T-cell (primary cell): ENCODE measurements around the gene LAMC1. TPM values are rescaled to one million over a fixed set of nuclear protein-coding genes. Genes with fewer than 3 reads are reported as not detected.

ENCODE experiments used
- ATAC-seq, 4 experiments: fragments of 200-7000 bp in 3 of 4; fragments of 150-1000 bp in 1 of 4; cut with Tn5 transposase; replicated peaks in 1 of 4; 1 replicate in 3 of 4; 2 replicates in 1 of 4; pipeline ENCODE4 v1.10.0; 2021; ENCODE audit warnings: moderate library complexity in 3 of 4, mild to moderate bottlenecking in 2 of 4, moderate number of reproducible peaks in 1 of 4
- CTCF ChIA-PET, 2 donors: fragments of 300-600 bp; sonication (Branson Sonifier 250); formaldehyde crosslinking; loops; one replicate each; lab custom pipeline; 2022; ENCODE audit warnings: antibody characterized with exemption in 2 of 2; lab: Charles Lee
- POLR2A ChIA-PET, 2 donors: fragments of 300-600 bp; sonication (Branson Sonifier 250); formaldehyde crosslinking; loops; one replicate each; lab custom pipeline; 2022; ENCODE audit warnings: antibody characterized with exemption in 2 of 2; lab: Charles Lee
- DNase-seq, 35 experiments: peaks; one replicate each; pipeline versions ENCODE4 v3.0.0 to v3.0.0-alpha.2; 2013 to 2023
- H3K27ac ChIP-seq: one replicate; pipeline ENCODE4 v1.5.1; 2013; ENCODE audit warnings: low read length
- H3K27me3 ChIP-seq, 2 experiments: replicated peaks in 1 of 2; 1 replicate in 1 of 2; 2 replicates in 1 of 2; pipeline versions ENCODE4 v1.6.1 to v1.7.0; 2013; ENCODE audit warnings: low read length in 1 of 2, mixed read lengths in 1 of 2; ENCODE audit not compliant: control insufficient read depth in 2 of 2, insufficient read depth in 2 of 2; ENCODE audit errors: extremely low read depth in 1 of 2
- H3K36me3 ChIP-seq, 2 donors: 1 replicate in 1 of 2; 2 replicates in 1 of 2; pipeline versions ENCODE4 v1.6.1 to v1.7.0; 2013; ENCODE audit warnings: low read length in 1 of 2; ENCODE audit not compliant: control insufficient read depth in 2 of 2, insufficient read depth in 1 of 2; ENCODE audit errors: extremely low read depth in 1 of 2
- H3K4me1 ChIP-seq, 2 experiments: 1 replicate in 1 of 2; 2 replicates in 1 of 2; pipeline versions ENCODE4 v1.6.1 to v1.7.0; 2013; ENCODE audit warnings: low read length in 2 of 2, mixed read lengths in 1 of 2; ENCODE audit not compliant: insufficient read depth in 2 of 2, control insufficient read depth in 1 of 2; ENCODE audit errors: extremely low read depth in 1 of 2
- H3K4me3 ChIP-seq, 2 donors: 1 replicate in 1 of 2; 2 replicates in 1 of 2; pipeline versions ENCODE4 v1.5.1 to v1.7.0; 2013; ENCODE audit warnings: mild to moderate bottlenecking in 2 of 2, low read length in 1 of 2, moderate library complexity in 1 of 2; ENCODE audit not compliant: control insufficient read depth in 1 of 2; ENCODE audit errors: extremely low read depth in 1 of 2
- H3K9me3 ChIP-seq: 2 replicates; pipeline ENCODE4 v1.7.0; 2013
- H3K27ac Mint-ChIP-seq, 2 donors: one replicate each; pipeline ENCODE4 v1.8.0; 2020 to 2021; ENCODE audit warnings: mild to moderate bottlenecking in 2 of 2, mixed read lengths in 2 of 2
- H3K27me3 Mint-ChIP-seq, 2 donors: one replicate each; pipeline ENCODE4 v1.8.0; 2021 to 2022; ENCODE audit warnings: mixed read lengths in 2 of 2
- H3K36me3 Mint-ChIP-seq: one replicate; pipeline ENCODE4 v1.8.0; 2021; ENCODE audit warnings: mixed read lengths
- H3K4me1 Mint-ChIP-seq, 3 donors: one replicate each; pipeline ENCODE4 v1.8.0; 2020 to 2022; ENCODE audit warnings: mixed read lengths in 3 of 3, mild to moderate bottlenecking in 1 of 3
- H3K4me3 Mint-ChIP-seq, 3 donors: one replicate each; pipeline ENCODE4 v1.8.0; 2020 to 2022; ENCODE audit warnings: mild to moderate bottlenecking in 3 of 3, mixed read lengths in 3 of 3, moderate library complexity in 3 of 3
- H3K9me3 Mint-ChIP-seq, 3 donors: one replicate each; pipeline ENCODE4 v1.8.0; 2020 to 2022; ENCODE audit warnings: mixed read lengths in 3 of 3
- WGBS: methylation state at CpG from one replicate; pipeline ENCODE4 v1.1.5; 2013; ENCODE audit warnings: missing lambda C conversion rate; ENCODE audit not compliant: insufficient coverage; 5-methylcytosine and 5-hydroxymethylcytosine counted together
- total RNA-seq, 35 experiments: library from RNA in 6 of 35; stranded (reverse) in 6 of 35; fragments of 120-200 nt in 1 of 35; gene quantifications; one replicate each; pipeline versions ENCODE4 v1.2.1 to v1.2.4 and lab custom pipeline; 2013 to 2026

The LAMC1 gene
- total RNA-seq, 5 donors from 2014 or later (not counting 1 experiment from before 2014, with no cell fraction given), result 0.30 to 3.1 (median 2.1) TPM

GRCh38 chr1:183077097-183077496 is 53.9 kb downstream of the LAMC1 start:
- H3K27me3 Mint-ChIP-seq, result peaks cover 6 to 24% of the 10 kb centered on the region in 2 donors
- H3K36me3 ChIP-seq, result no peaks in the 10 kb centered on the region
- H3K27me3 ChIP-seq, result peaks cover 0 to 4% of the 10 kb centered on the region in 2 experiments
- ATAC-seq (no peak), DNase-seq (no peak)
- no peak overlapping the region for H3K27ac Mint-ChIP-seq
- no peak overlapping the region for H3K4me3 ChIP-seq
- no peaks in the 10 kb centered on the region for H3K9me3 Mint-ChIP-seq
- H3K27ac ChIP-seq, result no peak overlapping the region
- H3K9me3 ChIP-seq, result no peaks in the 10 kb centered on the region
- no peaks in the 10 kb centered on the region for H3K36me3 Mint-ChIP-seq
- WGBS, result no CpG with 5 or more reads among the region's 1 CpG
- CTCF ChIA-PET, result no interaction called here
- POLR2A ChIA-PET, result no interaction called here
- no peaks in the 10 kb centered on the region for H3K4me1 ChIP-seq
- no peak overlapping the region for H3K4me3 Mint-ChIP-seq
- H3K4me1 Mint-ChIP-seq, result no peaks in the 10 kb centered on the region

DNA sequence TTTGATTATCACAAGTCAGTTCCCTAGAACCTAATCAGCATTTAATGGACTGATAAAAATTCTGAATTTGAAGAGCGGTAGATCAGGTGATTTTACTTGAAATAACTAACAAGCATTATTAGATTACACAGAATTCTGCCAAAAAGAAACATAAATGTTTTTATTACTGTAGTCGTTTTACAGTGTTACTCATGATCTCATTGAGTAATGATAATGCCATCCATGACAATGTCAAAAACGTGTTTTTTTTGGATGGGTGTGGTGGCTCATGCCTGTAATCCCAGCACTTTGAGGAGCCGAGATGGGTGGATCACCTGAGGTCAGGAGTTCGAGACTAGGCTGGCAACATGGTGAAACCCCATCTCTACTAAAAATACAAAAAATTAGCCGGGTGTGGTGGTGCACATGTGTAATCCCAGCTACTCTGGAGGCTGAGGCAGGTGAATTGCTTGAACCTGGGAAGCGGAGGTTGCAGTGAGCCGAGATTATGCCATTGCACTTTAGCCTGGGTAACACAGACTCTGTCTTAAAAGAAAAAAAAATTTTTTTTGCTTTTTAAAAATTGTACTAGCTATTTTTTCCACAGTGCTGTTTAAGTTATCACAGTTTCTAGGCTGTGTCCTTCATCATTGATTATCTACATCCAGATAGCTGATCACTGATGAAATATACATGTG is 56.6 kb downstream of the LAMC1 start:
- Histone ChIP-seq H3K4me3 (no peak overlapping the region), H3K4me1 (no peaks in the 10 kb centered on the region), H3K27me3 (peaks cover 0 to 7% of the 10 kb centered on the region in 2 experiments), H3K9me3 (no peaks in the 10 kb centered on the region), H3K27ac (no peak overlapping the region), H3K36me3 (no peaks in the 10 kb centered on the region)
- CTCF ChIA-PET, result interaction anchor here in 1 of 2 donors (0.7 kb wide), 1 partner anchor 13 kb away, joined by 7 read pairs; no protein-coding TSS in a partner anchor
- POLR2A ChIA-PET, result no interaction called here
- no peak for DNase-seq
- H3K27ac Mint-ChIP-seq, result no peak overlapping the region
- 53% methylated on average over 2 of the region's 8 CpGs for WGBS
- peaks cover 8 to 32% of the 10 kb centered on the region in 2 donors for H3K27me3 Mint-ChIP-seq
- H3K4me1 Mint-ChIP-seq, result no peaks in the 10 kb centered on the region
- no peaks in the 10 kb centered on the region for H3K36me3 Mint-ChIP-seq
- no peak overlapping the region for H3K4me3 Mint-ChIP-seq
- no peaks in the 10 kb centered on the region for H3K9me3 Mint-ChIP-seq
- ATAC-seq, result no peak

- Mint-ChIP-seq H3K4me1 (no peaks in the 10 kb centered on the region), H3K27me3 (peaks cover 8 to 35% of the 10 kb centered on the region in 2 donors), H3K4me3 (no peak overlapping the region), H3K9me3 (no peaks in the 10 kb centered on the region), H3K36me3 (no peaks in the 10 kb centered on the region), H3K27ac (no peak overlapping the region)
- 80% methylated on average over 1 of the region's 2 CpGs for WGBS
- POLR2A ChIA-PET, result no interaction called here
- Histone ChIP-seq H3K27me3 (peaks cover 0 to 7% of the 10 kb centered on the region in 2 experiments), H3K4me1 (no peaks in the 10 kb centered on the region), H3K9me3 (no peaks in the 10 kb centered on the region), H3K4me3 (no peak overlapping the region), H3K36me3 (no peaks in the 10 kb centered on the region), H3K27ac (no peak overlapping the region)
- no peak for DNase-seq
- CTCF ChIA-PET, result no interaction called here
- no peak for ATAC-seq
Measured at GRCh38 chr1:183080406-183080805, 57.2 kb downstream of the LAMC1 start.

DNA sequence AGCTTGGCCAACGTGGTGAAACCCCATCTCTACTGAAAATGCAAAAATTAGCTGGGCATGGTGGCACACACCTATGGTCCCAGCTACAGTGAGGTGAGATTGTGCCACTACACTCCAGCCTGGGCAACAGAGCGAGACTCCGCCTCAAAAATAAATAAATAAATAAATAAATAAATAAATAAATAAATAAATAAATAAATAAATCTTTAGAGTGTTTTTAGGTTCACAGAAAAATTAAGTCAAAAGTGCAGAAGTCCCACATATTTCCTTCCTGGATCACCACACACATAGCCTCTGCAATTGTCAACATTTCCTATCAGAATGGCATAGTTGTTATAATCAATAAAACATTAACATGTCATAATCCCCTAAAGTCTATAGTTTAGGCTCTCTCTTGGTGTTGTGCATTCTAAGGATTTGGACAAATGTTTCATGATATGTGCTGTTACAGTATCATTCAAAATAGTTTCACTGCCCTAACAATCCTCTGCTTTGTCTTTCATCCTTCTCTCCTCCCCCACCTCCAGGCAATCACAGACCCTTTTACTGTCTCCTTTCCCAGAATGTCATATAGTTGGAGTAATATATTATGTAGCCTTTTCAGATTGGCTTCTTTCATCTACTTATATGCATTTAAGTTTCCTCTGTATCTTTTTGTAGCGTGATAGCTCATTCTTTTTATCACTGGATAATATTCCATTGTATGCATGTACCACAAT is 58.3 kb downstream of the LAMC1 start:
- Histone ChIP-seq H3K36me3 (no peaks in the 10 kb centered on the region), H3K27ac (no peak overlapping the region), H3K4me1 (no peaks in the 10 kb centered on the region), H3K9me3 (no peaks in the 10 kb centered on the region), H3K4me3 (no peak overlapping the region), H3K27me3 (peaks cover 0 to 7% of the 10 kb centered on the region in 2 experiments)
- H3K36me3 Mint-ChIP-seq, result no peaks in the 10 kb centered on the region
- ATAC-seq (no peak), DNase-seq (no peak)
- H3K27me3 Mint-ChIP-seq, result peaks cover 8 to 27% of the 10 kb centered on the region in 2 donors
- WGBS, result no CpG with 5 or more reads among the region's 4 CpGs
- H3K4me1 Mint-ChIP-seq, result no peaks in the 10 kb centered on the region
- ChIA-PET CTCF (no interaction called here), POLR2A (no interaction called here)
- H3K27ac Mint-ChIP-seq, result no peak overlapping the region
- H3K4me3 Mint-ChIP-seq, result no peak overlapping the region
- no peaks in the 10 kb centered on the region for H3K9me3 Mint-ChIP-seq

DNA sequence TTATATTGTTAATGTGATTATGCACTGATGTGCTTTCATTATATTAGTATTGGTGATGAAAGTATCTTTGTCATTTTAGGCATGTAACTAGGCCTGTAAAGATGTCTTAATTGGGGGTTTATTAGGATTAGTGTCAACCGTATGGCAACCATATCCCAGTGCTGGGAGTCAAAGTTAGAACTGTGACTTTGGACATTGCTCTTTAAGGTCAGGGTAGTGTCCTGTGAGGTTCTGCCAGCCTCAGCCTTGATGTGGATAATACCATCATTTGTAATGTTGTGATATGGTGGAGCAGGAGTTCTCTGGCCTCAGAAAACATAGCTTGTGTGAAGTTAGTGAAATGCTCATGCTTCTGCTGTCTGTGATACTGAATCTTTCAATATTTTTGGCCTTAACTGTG is 59.4 kb downstream of the LAMC1 start:
- POLR2A ChIA-PET, result no interaction called here
- H3K4me1 ChIP-seq, result no peaks in the 10 kb centered on the region
- DNase-seq, result no peak
- no peaks in the 10 kb centered on the region for H3K9me3 ChIP-seq
- ATAC-seq, result no peak
- CTCF ChIA-PET, result no interaction called here
- Mint-ChIP-seq H3K4me1 (no peaks in the 10 kb centered on the region), H3K27ac (no peak overlapping the region), H3K36me3 (no peaks in the 10 kb centered on the region), H3K27me3 (peaks cover 8 to 25% of the 10 kb centered on the region in 2 donors), H3K4me3 (no peak overlapping the region), H3K9me3 (no peaks in the 10 kb centered on the region)
- peaks cover 0 to 7% of the 10 kb centered on the region in 2 experiments for H3K27me3 ChIP-seq
- H3K27ac ChIP-seq, result no peak overlapping the region
- no peaks in the 10 kb centered on the region for H3K36me3 ChIP-seq
- 100% methylated on average over 1 of the region's 1 CpG for WGBS
- H3K4me3 ChIP-seq, result no peak overlapping the region

GRCh38 chr1:183087001-183087400 is 63.8 kb downstream of the LAMC1 start:
- ChIA-PET POLR2A (no interaction called here), CTCF (no interaction called here)
- Histone ChIP-seq H3K4me3 (no peak overlapping the region), H3K27me3 (peaks cover 0 to 3% of the 10 kb centered on the region in 2 experiments), H3K27ac (no peak overlapping the region), H3K4me1 (no peaks in the 10 kb centered on the region), H3K9me3 (no peaks in the 10 kb centered on the region), H3K36me3 (no peaks in the 10 kb centered on the region)
- H3K27me3 Mint-ChIP-seq, result peaks cover 2 to 16% of the 10 kb centered on the region in 2 donors
- H3K4me3 Mint-ChIP-seq, result no peak overlapping the region
- WGBS, result no CpG with 5 or more reads among the region's 2 CpGs
- H3K36me3 Mint-ChIP-seq, result no peaks in the 10 kb centered on the region
- DNase-seq (no peak), ATAC-seq (no peak)
- H3K9me3 Mint-ChIP-seq, result no peaks in the 10 kb centered on the region
- H3K27ac Mint-ChIP-seq, result no peak overlapping the region
- H3K4me1 Mint-ChIP-seq, result no peaks in the 10 kb centered on the region
